B cell (primary cell): Measurements from ENCODE around the gene CADM2. TPM values are rescaled to one million over a fixed set of nuclear protein-coding genes. Genes with fewer than 3 reads are reported as not detected.

Source experiments
- ATAC-seq: fragments of 200-7000 bp; cut with Tn5 transposase; one replicate; pipeline ENCODE4 v1.10.0; 2021; ENCODE audit warnings: low read depth, mild to moderate bottlenecking, moderate number of reproducible peaks, moderate library complexity
- CTCF ChIA-PET: fragments of 350-600 bp; sonication (Branson Sonifier 250); formaldehyde crosslinking; loops from one replicate; lab custom pipeline; 2021; ENCODE audit warnings: antibody characterized with exemption, inconsistent platforms; lab: Charles Lee
- POLR2A ChIA-PET: fragments of 350-600 bp; sonication (Branson Sonifier 250); formaldehyde crosslinking; loops from one replicate; lab custom pipeline; 2021; ENCODE audit warnings: antibody characterized with exemption; lab: Charles Lee
- DNase-seq: peaks from one replicate; pipeline ENCODE4 v3.0.0; 2013
- H2AFZ ChIP-seq: 2 replicates; pipeline ENCODE4 v1.6.1; 2012; ENCODE audit warnings: mild to moderate bottlenecking, low read depth, low read length; ENCODE audit not compliant: insufficient read depth, poor library complexity, severe bottlenecking
- H3K27ac ChIP-seq, 2 donors: 1 replicate in 1 of 2; 2 replicates in 1 of 2; pipeline ENCODE4 v1.5.1; 2012 to 2013; ENCODE audit warnings: low read length in 2 of 2, mild to moderate bottlenecking in 2 of 2, moderate library complexity in 1 of 2
- H3K27me3 ChIP-seq, 4 experiments: fragments of 200-600 bp in 1 of 4; sonication (generic) in 1 of 4; replicated peaks in 1 of 4; 1 replicate in 2 of 4; 2 replicates in 2 of 4; pipeline versions ENCODE4 v1.6.1 to v1.7.0; 2013 to 2016; ENCODE audit warnings: low read length in 3 of 4, mild to moderate bottlenecking in 2 of 4, mixed read lengths in 1 of 4, moderate library complexity in 1 of 4; ENCODE audit not compliant: insufficient read depth in 4 of 4, control insufficient read depth in 3 of 4; ENCODE audit errors: control extremely low read depth in 1 of 4
- H3K36me3 ChIP-seq, 2 experiments: replicated peaks in 1 of 2; 1 replicate in 1 of 2; 2 replicates in 1 of 2; pipeline versions ENCODE4 v1.6.1 to v1.7.1; 2013; ENCODE audit warnings: low read length in 1 of 2; ENCODE audit not compliant: insufficient read depth in 2 of 2, control insufficient read depth in 1 of 2; ENCODE audit errors: control extremely low read depth in 1 of 2, extremely low read depth in 1 of 2
- H3K4me1 ChIP-seq, 2 donors: fragments of 200-600 bp in 1 of 2; sonication (generic) in 1 of 2; 1 replicate in 1 of 2; 2 replicates in 1 of 2; pipeline versions ENCODE4 v1.5.1 to v1.6.1; 2013 to 2017; ENCODE audit warnings: low read length in 2 of 2; ENCODE audit not compliant: control insufficient read depth in 2 of 2, insufficient read depth in 2 of 2
- H3K4me2 ChIP-seq: replicated peaks from 2 replicates; pipeline ENCODE3; 2012; ENCODE audit warnings: mild to moderate bottlenecking, low read depth, low read length; ENCODE audit not compliant: poor library complexity, severe bottlenecking
- H3K4me3 ChIP-seq, 5 experiments: fragments of 200-600 bp in 1 of 5; sonication (generic) in 1 of 5; 1 replicate in 3 of 5; 2 replicates in 2 of 5; pipeline versions ENCODE4 v1.5.1 to v1.7.0; 2011 to 2016; ENCODE audit warnings: low read length in 4 of 5, mild to moderate bottlenecking in 4 of 5, low read depth in 2 of 5, control low read depth in 1 of 5, moderate library complexity in 1 of 5; ENCODE audit not compliant: insufficient read depth in 1 of 5; ENCODE audit errors: control extremely low read depth in 1 of 5, extremely low read depth in 1 of 5
- H3K79me2 ChIP-seq: fragments of 200-600 bp; sonication (generic); one replicate; pipeline ENCODE4 v1.6.0; 2016; ENCODE audit warnings: low read length; ENCODE audit not compliant: control insufficient read depth, insufficient read depth
- H3K9ac ChIP-seq: fragments of 200-600 bp; sonication (generic); 2 replicates; pipeline ENCODE4 v1.6.1; 2017; ENCODE audit warnings: mild to moderate bottlenecking, low read length, moderate library complexity
- H3K9me3 ChIP-seq, 3 donors: one replicate each; pipeline versions ENCODE4 v1.6.1 to v1.7.1; 2013; ENCODE audit warnings: low read length in 2 of 3; ENCODE audit not compliant: control insufficient read depth in 2 of 3, insufficient read depth in 1 of 3; ENCODE audit errors: control extremely low read depth in 1 of 3
- H4K20me1 ChIP-seq: 2 replicates; pipeline ENCODE4 v1.6.0; 2012; ENCODE audit warnings: mild to moderate bottlenecking, low read length; ENCODE audit not compliant: insufficient read depth, control insufficient read depth, poor library complexity, severe bottlenecking
- H3K27ac Mint-ChIP-seq: one replicate; pipeline ENCODE4 v1.8.0; 2021; ENCODE audit warnings: mixed read lengths
- H3K27me3 Mint-ChIP-seq: one replicate; pipeline ENCODE4 v1.8.0; 2021; ENCODE audit warnings: mixed read lengths
- H3K4me1 Mint-ChIP-seq: one replicate; pipeline ENCODE4 v1.8.0; 2021; ENCODE audit warnings: mixed read lengths
- H3K4me3 Mint-ChIP-seq: one replicate; pipeline ENCODE4 v1.8.0; 2021; ENCODE audit warnings: mixed read lengths
- H3K9me3 Mint-ChIP-seq: one replicate; pipeline ENCODE4 v1.8.0; 2022; ENCODE audit warnings: mixed read lengths; ENCODE audit not compliant: insufficient read depth
- EZH2 ChIP-seq: IDR thresholded peaks from 2 replicates; pipeline ENCODE4 v1.6.1; 2012; ENCODE audit warnings: borderline replicate concordance, low read depth, mild to moderate bottlenecking, moderate library complexity, low read length; ENCODE audit not compliant: insufficient read depth, poor library complexity, severe bottlenecking
- WGBS: methylation state at CpG from one replicate; pipeline ENCODE4 v1.1.5; 2013; ENCODE audit warnings: missing lambda C conversion rate; ENCODE audit not compliant: insufficient coverage; 5-methylcytosine and 5-hydroxymethylcytosine counted together
- intact Hi-C: fragments of 100-400 bp; cut with micrococcal nuclease; formaldehyde crosslinking; loops from one replicate; pipeline ENCODE4 v1.10.0; 2022
- polyA plus RNA-seq: library from polyadenylated mRNA; depleted of rRNA; stranded (reverse); fragments of >200 nt; gene quantifications from 2 replicates; pipeline ENCODE4 v1.2.3, GENCODE V29; 2012
- total RNA-seq, 2 donors: library from RNA; stranded (reverse); fragments of 120-200 nt in 1 of 2; gene quantifications; 1 replicate in 1 of 2; 2 replicates in 1 of 2; pipeline versions ENCODE4 v1.2.3 to v1.2.4, GENCODE V29; 2013 to 2022
- TF ChIP-seq, protein P1 (sequence below): fragments of 200-600 bp; IDR thresholded peaks from one replicate; pipeline ENCODE4 v1.8.0; 2022; ENCODE audit warnings: antibody characterized with exemption, mild to moderate bottlenecking

Gene CADM2
- total and polyA plus RNA-seq, 2 donors (not counting 1 experiment from before 2014, with no cell fraction given), result 0.10 to 0.37 TPM

DNA sequence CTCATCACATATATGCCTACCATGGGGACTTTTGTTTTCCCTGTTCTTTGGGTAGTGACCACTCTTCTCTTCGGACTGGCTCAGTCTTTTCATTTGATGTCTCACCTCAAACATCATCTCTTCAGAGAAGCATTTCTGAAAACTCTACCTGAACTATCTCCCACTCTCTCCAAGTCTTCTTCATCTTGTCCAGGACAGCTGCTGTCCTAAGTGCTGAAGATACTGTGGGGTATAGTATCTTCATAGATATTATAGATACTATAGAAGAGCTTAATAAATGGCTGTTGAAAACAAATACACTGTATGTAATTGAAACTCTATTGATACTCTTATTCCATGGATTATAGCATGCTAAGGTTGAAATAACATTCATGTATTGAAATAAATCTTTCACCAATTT lies 672.3 kb downstream of the CADM2 start:
- Mint-ChIP-seq H3K27me3 (no peaks in the 10 kb centered on the region), H3K27ac (no peak overlapping the region), H3K4me1 (no peaks in the 10 kb centered on the region), H3K9me3 (no peaks in the 10 kb centered on the region), H3K4me3 (no peak overlapping the region)
- Histone ChIP-seq H3K4me1 (no peaks in the 10 kb centered on the region), H3K4me2 (no peak overlapping the region), H3K79me2 (no peaks in the 10 kb centered on the region), H2AFZ (no peak overlapping the region), H4K20me1 (no peaks in the 10 kb centered on the region), H3K36me3 (no peaks in the 10 kb centered on the region), H3K9ac (no peak overlapping the region), H3K4me3 (no peak overlapping the region), H3K27me3 (no peaks in the 10 kb centered on the region), H3K27ac (no peak overlapping the region), H3K9me3 (no peaks in the 10 kb centered on the region)
- WGBS, result 83% methylated on average over 1 of the region's 1 CpG
- ChIA-PET POLR2A (no interaction called here), CTCF (no interaction called here)
- DNase-seq (no peak), ATAC-seq (no peak)
- TF ChIP-seq, protein P1, sequence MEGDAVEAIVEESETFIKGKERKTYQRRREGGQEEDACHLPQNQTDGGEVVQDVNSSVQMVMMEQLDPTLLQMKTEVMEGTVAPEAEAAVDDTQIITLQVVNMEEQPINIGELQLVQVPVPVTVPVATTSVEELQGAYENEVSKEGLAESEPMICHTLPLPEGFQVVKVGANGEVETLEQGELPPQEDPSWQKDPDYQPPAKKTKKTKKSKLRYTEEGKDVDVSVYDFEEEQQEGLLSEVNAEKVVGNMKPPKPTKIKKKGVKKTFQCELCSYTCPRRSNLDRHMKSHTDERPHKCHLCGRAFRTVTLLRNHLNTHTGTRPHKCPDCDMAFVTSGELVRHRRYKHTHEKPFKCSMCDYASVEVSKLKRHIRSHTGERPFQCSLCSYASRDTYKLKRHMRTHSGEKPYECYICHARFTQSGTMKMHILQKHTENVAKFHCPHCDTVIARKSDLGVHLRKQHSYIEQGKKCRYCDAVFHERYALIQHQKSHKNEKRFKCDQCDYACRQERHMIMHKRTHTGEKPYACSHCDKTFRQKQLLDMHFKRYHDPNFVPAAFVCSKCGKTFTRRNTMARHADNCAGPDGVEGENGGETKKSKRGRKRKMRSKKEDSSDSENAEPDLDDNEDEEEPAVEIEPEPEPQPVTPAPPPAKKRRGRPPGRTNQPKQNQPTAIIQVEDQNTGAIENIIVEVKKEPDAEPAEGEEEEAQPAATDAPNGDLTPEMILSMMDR, result no peak
- no peak for TF ChIP-seq EZH2
- intact Hi-C loops, result no loop called here

DNA sequence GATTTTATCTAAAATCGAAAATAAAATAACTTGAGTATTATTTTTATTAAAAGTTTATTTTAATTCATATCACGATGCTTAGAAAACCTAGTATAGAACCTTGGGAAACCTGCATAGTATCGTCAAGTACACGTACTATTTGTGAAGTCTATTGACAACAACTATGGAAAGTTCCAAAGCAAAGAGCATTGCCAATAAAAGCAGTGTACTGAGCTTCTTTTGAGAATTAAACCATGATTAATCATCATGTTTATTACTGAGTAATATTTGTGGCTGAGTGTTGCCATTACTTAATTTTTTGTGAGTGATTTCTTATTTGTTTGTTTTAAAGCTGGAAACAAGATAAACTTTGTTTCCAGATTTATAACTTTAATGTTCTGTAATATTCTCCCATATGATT lies 674.1 kb downstream of the CADM2 start:
- 94% methylated on average over 3 of the region's 4 CpGs for WGBS

More for the DNA sequence above, 674.1 kb downstream of the CADM2 start:
- Histone ChIP-seq H3K9ac (no peak overlapping the region), H3K79me2 (no peaks in the 10 kb centered on the region), H3K4me1 (no peaks in the 10 kb centered on the region), H3K27ac (no peak overlapping the region), H3K4me2 (no peak overlapping the region), H3K9me3 (no peaks in the 10 kb centered on the region), H2AFZ (no peak overlapping the region), H3K36me3 (no peaks in the 10 kb centered on the region), H3K4me3 (no peak overlapping the region), H4K20me1 (no peaks in the 10 kb centered on the region), H3K27me3 (no peaks in the 10 kb centered on the region)
- H3K27me3 Mint-ChIP-seq, result no peaks in the 10 kb centered on the region
- TF ChIP-seq EZH2, result no peak
- TF ChIP-seq, protein P1, result no peak
- no peaks in the 10 kb centered on the region for H3K4me1 Mint-ChIP-seq
- intact Hi-C loops, result no loop called here
- ATAC-seq (no peak), DNase-seq (no peak)
- ChIA-PET CTCF (no interaction called here), POLR2A (no interaction called here)
- H3K9me3 Mint-ChIP-seq, result no peaks in the 10 kb centered on the region
- no peak overlapping the region for H3K27ac Mint-ChIP-seq
- H3K4me3 Mint-ChIP-seq, result no peak overlapping the region
